ENCODE results near the gene MAVS. TPM values are rescaled to one million over a fixed set of nuclear protein-coding genes. Genes with fewer than 3 reads are reported as not detected.

MAVS gene
- total RNA-seq, 1 donor from 2014 or later, result 38.3 TPM

DNA sequence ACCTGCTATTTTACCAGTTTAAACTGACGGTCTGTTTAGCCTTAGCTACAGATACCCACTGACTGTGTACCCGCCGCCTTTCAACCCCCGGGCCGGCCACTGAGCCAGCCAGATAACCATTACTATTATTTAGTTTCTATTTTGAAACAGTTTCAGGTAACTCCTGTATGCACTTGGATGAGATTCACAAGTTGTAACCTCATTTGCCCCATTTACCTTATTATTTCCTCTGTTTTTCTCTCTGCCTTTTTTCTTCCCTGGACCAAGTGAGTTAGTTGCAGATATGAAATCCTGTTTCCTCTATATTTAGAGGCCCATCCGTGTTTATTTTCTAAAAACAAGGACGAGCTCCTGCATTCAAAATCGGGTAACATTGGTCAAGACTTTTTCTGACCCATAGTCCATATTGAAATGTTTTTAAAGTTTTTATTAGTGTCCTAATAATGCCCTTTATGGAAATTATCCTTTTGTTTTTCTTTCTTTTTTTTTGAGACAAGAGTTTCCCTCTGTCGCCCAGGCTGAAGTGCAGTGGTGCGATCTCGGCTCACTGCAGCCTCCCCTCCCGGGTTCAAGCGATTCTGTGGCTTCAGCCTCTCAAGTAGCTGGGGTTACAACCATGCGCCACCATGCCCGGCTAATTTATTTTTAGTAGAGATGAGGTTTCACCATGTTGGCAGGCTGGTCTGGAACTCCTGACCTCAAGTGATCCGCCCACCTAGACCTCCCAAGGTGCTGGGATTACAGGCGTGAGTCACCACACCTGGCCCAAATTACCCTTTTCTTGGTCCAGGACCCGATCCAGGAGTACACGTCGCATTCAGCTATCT lies 25.5 kb upstream of the MAVS start:
- Mint-ChIP-seq H3K4me3 (peak overlapping the region; percentile 77), H3K9me3 (no peaks in the 10 kb centered on the region), H3K36me3 (peaks cover 7% of the 10 kb centered on the region), H3K4me1 (peaks cover 18% of the 10 kb centered on the region), H3K27ac (peak overlapping the region; percentile 98), H3K27me3 (ENCODE audit: low read depth) (peaks cover 5% of the 10 kb centered on the region)
- no peak for DNase-seq (ENCODE audit: low spot score in 2 of 2, unreplicated experiment in 2 of 2)
- TF ChIP-seq, protein P1, sequence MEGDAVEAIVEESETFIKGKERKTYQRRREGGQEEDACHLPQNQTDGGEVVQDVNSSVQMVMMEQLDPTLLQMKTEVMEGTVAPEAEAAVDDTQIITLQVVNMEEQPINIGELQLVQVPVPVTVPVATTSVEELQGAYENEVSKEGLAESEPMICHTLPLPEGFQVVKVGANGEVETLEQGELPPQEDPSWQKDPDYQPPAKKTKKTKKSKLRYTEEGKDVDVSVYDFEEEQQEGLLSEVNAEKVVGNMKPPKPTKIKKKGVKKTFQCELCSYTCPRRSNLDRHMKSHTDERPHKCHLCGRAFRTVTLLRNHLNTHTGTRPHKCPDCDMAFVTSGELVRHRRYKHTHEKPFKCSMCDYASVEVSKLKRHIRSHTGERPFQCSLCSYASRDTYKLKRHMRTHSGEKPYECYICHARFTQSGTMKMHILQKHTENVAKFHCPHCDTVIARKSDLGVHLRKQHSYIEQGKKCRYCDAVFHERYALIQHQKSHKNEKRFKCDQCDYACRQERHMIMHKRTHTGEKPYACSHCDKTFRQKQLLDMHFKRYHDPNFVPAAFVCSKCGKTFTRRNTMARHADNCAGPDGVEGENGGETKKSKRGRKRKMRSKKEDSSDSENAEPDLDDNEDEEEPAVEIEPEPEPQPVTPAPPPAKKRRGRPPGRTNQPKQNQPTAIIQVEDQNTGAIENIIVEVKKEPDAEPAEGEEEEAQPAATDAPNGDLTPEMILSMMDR (IDR thresholded peaks at IDR 0.05; ENCODE audit: unreplicated experiment), result no peak

DNA sequence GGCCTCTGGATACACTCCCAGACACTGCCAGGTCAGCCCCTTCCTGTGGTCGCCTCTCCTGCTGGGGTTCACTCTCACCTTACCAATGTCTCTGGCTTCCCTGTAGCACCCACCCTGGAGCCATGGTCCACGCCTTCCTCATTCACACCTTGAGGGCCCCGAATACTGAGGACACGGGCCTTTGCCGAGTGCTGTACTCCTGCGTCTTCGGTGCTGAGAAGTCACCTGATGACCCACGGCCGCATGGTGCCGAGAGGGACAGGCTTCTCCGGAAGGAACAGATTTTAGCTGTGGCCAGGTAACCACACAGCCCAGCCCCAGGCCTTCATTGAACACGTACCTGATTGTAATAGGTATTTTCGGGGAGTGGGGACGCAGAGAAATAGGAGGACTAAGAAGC lies 24.6 kb upstream of the MAVS start:
- H3K9me3 Mint-ChIP-seq, result no peaks in the 10 kb centered on the region
- TF ChIP-seq, protein P1 (IDR thresholded peaks at IDR 0.05; ENCODE audit: unreplicated experiment), result no peak
- peaks cover 11% of the 10 kb centered on the region for H3K36me3 Mint-ChIP-seq
- peak overlapping the region; percentile 98 for H3K27ac Mint-ChIP-seq
- peaks cover 16% of the 10 kb centered on the region for H3K4me1 Mint-ChIP-seq
- no peaks in the 10 kb centered on the region for H3K27me3 Mint-ChIP-seq (ENCODE audit: low read depth)
- no peak for DNase-seq (ENCODE audit: low spot score in 2 of 2, unreplicated experiment in 2 of 2)
- H3K4me3 Mint-ChIP-seq, result peak overlapping the region; percentile 77

DNA sequence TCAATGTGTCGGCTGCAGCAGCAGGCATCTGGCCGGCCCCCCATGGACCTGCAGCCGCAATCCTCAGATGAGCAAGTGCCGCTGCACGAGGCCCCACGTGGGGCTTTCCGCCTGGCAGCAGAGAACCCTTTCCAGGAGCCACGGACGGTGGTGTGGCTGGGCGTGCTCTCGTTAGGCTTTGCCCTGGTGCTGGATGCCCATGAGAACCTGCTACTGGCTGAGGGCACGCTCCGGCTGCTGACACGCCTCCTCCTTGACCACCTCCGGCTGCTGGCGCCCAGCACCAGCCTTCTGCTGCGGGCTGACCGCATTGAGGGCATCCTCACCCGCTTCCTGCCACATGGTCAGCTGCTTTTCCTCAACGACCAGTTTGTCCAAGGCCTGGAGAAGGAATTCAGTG lies 22.8 kb upstream of the MAVS start:
- H3K4me1 Mint-ChIP-seq, result peaks cover 13% of the 10 kb centered on the region
- H3K27ac Mint-ChIP-seq, result no peak overlapping the region
- peaks cover 17% of the 10 kb centered on the region for H3K36me3 Mint-ChIP-seq
- no peak overlapping the region for H3K4me3 Mint-ChIP-seq
- no peak for DNase-seq (ENCODE audit: low spot score in 2 of 2, unreplicated experiment in 2 of 2)
- no peaks in the 10 kb centered on the region for H3K27me3 Mint-ChIP-seq (ENCODE audit: low read depth)
- TF ChIP-seq, protein P1 (IDR thresholded peaks at IDR 0.05; ENCODE audit: unreplicated experiment), result no peak
- H3K9me3 Mint-ChIP-seq, result no peaks in the 10 kb centered on the region

DNA sequence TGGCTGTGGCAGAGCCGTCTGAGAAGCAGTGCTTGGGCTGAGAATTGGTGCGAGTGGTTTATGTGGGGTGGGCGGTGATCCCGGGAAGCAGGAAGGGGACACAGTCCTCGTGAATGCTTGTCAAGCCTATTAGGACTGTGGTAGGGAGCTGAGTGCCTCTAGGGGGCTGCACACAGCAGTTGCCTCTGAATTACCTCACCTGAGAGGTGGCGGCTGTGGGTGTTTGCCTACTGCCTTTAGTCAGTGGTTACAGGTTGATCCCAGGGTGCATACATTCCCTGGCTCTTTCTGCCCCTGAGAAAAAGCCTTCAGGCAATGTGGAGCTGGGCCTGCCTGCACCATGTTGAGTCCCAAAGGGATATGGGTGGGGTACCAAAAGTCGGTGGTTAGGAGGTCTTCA lies 21.1 kb upstream of the MAVS start:
- H3K27me3 Mint-ChIP-seq (ENCODE audit: low read depth), result no peaks in the 10 kb centered on the region
- H3K9me3 Mint-ChIP-seq, result no peaks in the 10 kb centered on the region
- no peak overlapping the region for H3K27ac Mint-ChIP-seq
- DNase-seq (ENCODE audit: low spot score in 2 of 2, unreplicated experiment in 2 of 2), result no peak
- H3K4me3 Mint-ChIP-seq, result no peak overlapping the region
- peaks cover 10% of the 10 kb centered on the region for H3K4me1 Mint-ChIP-seq
- TF ChIP-seq, protein P1 (IDR thresholded peaks at IDR 0.05; ENCODE audit: unreplicated experiment), result no peak
- peaks cover 22% of the 10 kb centered on the region for H3K36me3 Mint-ChIP-seq

DNA sequence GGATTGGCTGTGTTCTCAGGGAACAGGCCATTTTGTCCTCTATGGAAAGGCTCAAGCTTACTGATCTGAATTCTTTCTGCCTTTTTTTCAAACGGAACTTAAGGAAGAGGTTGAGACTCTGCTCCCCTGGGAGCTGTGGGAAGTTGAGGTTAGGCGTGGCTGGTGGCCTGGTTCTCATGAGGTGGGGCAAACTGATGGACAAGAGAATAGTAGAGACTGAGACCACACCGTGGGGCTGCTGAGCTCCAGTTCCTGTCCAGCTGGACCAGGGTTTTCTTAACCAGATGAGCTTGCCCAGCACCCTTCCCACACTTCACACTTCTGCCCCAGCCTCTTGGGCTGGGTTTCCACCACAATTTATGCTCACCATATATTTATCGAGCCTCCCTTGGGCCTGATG lies 20.2 kb upstream of the MAVS start:
- Mint-ChIP-seq H3K36me3 (peaks cover 24% of the 10 kb centered on the region), H3K9me3 (no peaks in the 10 kb centered on the region), H3K27me3 (ENCODE audit: low read depth) (no peaks in the 10 kb centered on the region), H3K27ac (no peak overlapping the region), H3K4me1 (peaks cover 6% of the 10 kb centered on the region), H3K4me3 (no peak overlapping the region)
- TF ChIP-seq, protein P1 (IDR thresholded peaks at IDR 0.05; ENCODE audit: unreplicated experiment), result no peak
- no peak for DNase-seq (ENCODE audit: low spot score in 2 of 2, unreplicated experiment in 2 of 2)
